AG09319 (cell line): ENCODE measurements around the gene ILK.

Experiments
- DNase-seq: peaks from one replicate; pipeline ENCODE4 v3.0.0-alpha.2; 2010; ENCODE audit warnings: low read depth; ENCODE audit errors: extremely low read depth
- TF ChIP-seq, protein P1 (sequence below): IDR thresholded peaks from 2 replicates; pipeline ENCODE4 v1.5.1; 2011; ENCODE audit warnings: low read depth, mild to moderate bottlenecking, inconsistent platforms, low read length, moderate library complexity

The ILK gene

GRCh38 chr11:6587360-6587953 is 16.1 kb upstream of the ILK start:
- TF ChIP-seq, protein P1, sequence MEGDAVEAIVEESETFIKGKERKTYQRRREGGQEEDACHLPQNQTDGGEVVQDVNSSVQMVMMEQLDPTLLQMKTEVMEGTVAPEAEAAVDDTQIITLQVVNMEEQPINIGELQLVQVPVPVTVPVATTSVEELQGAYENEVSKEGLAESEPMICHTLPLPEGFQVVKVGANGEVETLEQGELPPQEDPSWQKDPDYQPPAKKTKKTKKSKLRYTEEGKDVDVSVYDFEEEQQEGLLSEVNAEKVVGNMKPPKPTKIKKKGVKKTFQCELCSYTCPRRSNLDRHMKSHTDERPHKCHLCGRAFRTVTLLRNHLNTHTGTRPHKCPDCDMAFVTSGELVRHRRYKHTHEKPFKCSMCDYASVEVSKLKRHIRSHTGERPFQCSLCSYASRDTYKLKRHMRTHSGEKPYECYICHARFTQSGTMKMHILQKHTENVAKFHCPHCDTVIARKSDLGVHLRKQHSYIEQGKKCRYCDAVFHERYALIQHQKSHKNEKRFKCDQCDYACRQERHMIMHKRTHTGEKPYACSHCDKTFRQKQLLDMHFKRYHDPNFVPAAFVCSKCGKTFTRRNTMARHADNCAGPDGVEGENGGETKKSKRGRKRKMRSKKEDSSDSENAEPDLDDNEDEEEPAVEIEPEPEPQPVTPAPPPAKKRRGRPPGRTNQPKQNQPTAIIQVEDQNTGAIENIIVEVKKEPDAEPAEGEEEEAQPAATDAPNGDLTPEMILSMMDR, result no peak
- DNase-seq, result no peak

- TF ChIP-seq, protein P1, result no peak
- no peak for DNase-seq
These were observed 15.6 kb upstream of the ILK start for GRCh38 chr11:6588018-6588417.

DNA sequence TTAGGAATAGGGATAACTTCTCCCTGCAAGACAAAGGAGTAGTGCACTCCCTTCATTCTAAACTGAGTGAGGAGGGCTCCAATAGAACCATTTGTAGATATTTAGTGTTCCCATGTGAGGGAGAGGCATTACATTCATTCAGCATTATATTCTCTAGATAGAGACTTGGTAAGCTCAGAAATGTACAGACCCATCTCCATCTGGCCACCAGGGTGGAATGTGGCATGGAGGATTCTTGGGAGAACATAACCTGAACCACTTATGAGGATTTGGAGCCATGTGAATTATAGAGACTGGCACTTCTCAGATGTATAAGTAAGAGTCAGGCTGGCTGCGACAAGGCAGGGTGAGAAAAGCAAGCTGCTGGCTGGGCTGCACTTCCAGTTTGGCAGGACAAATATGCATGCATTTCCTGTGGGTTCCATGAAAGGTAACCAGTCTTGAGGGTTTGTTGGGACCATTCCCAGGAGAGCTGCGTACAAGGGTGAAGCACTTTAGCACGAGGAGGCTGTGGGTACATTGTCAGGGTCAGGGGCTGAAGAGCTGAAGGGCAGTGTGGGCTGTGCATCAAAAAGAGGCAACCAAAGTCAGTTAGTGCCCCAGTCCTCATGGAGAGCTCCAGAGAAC is 9.3 kb upstream of the ILK start:
- DNase-seq, result no peak
- TF ChIP-seq, protein P1, result no peak

- TF ChIP-seq, protein P1, result no peak
- no peak for DNase-seq
These were observed 7.2 kb upstream of the ILK start for GRCh38 chr11:6596239-6596877.

DNA sequence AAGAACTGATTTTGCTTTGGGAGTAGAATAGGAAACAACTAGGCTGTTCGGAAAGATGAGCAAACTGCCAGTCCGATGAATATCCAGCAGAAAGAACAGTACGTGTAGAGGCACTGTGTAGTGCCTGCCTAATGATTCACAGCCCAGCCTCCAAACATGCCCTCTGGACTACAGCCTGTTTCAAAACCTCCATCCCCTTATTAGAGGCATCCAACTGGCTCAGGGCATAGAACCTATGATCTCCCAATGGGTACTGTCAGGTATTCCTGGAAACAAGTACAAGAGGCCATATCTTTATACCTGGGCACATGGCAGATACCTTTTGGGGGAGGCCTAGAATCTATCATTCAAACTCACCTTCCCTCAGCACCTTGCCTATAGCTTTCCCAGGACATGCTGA is 5.0 kb upstream of the ILK start:
- no peak for DNase-seq
- TF ChIP-seq, protein P1, result no peak

GRCh38 chr11:6599449-6599848 is 4.1 kb upstream of the ILK start:
- DNase-seq, result no peak
- TF ChIP-seq, protein P1, result no peak

- DNase-seq, result no peak
- TF ChIP-seq, protein P1, result no peak
These were observed 3.6 kb upstream of the ILK start for GRCh38 chr11:6599881-6600390.
